Testis (tissue), 3 donors: ENCODE results near the gene THOP1. TPM values are rescaled to one million over a fixed set of nuclear protein-coding genes. Genes with fewer than 3 reads are reported as not detected.

Source experiments
- DNase-seq: peaks from one replicate; pipeline ENCODE4 v3.0.0-alpha.2; 2019
- H3K27ac ChIP-seq, 2 donors: fragments of 200-600 bp; sonication (generic); one replicate each; pipeline ENCODE4 v1.5.1; 2019
- H3K27me3 ChIP-seq: fragments of 200-600 bp; sonication (generic); one replicate; pipeline ENCODE4 v1.5.1; 2019
- H3K36me3 ChIP-seq: fragments of 200-600 bp; sonication (generic); one replicate; pipeline ENCODE4 v1.5.1; 2017; ENCODE audit warnings: low read depth; ENCODE audit errors: missing control alignments
- H3K4me1 ChIP-seq: fragments of 200-600 bp; sonication (generic); one replicate; pipeline ENCODE4 v1.5.1; 2019
- H3K4me3 ChIP-seq, 2 donors: fragments of 200-600 bp; sonication (generic); one replicate each; pipeline ENCODE4 v1.5.1; 2017 to 2019
- H3K9me3 ChIP-seq: fragments of 200-600 bp; sonication (generic); one replicate; pipeline ENCODE4 v1.5.1; 2017
- CTCF ChIP-seq, 3 experiments: fragments of 450-650 bp in 2 of 3; fragments of 200-600 bp in 1 of 3; sonication (generic) in 1 of 3; IDR thresholded peaks; one replicate each; pipeline ENCODE4 v1.5.1; 2016 to 2019; ENCODE audit warnings: antibody characterized with exemption in 3 of 3, mild to moderate bottlenecking in 2 of 3, moderate library complexity in 1 of 3
- POLR2A ChIP-seq: fragments of 450-650 bp; IDR thresholded peaks from one replicate; pipeline ENCODE4 v1.6.1; 2017; ENCODE audit warnings: antibody characterized with exemption, mild to moderate bottlenecking, moderate library complexity
- WGBS, 2 donors: methylation state at CpG; one replicate each; pipeline ENCODE4 v1.1.5; 2018; 5-methylcytosine and 5-hydroxymethylcytosine counted together
- intact Hi-C: fragments of 100-400 bp; cut with DNase I; formaldehyde crosslinking; loops from one replicate; pipeline ENCODE4 v1.15.1; 2023; ENCODE audit warnings: low total_unique reads
- polyA plus RNA-seq: library from polyadenylated mRNA; stranded (reverse); fragments of 350-450 nt; fragmentation: Illumina TruSeq; extraction: RNeasy Lipid Tissue Mini Kit (QIAGEN cat#74804); gene quantifications from one replicate; pipeline ENCODE4 v1.2.3, GENCODE V29; 2014; ENCODE audit warnings: low read depth, low replicate concordance; ENCODE audit not compliant: insufficient read depth
- total RNA-seq, 2 donors: library from RNA; depleted of rRNA; stranded (reverse); fragments of >200 nt; gene quantifications; one replicate each; pipeline ENCODE4 v1.2.3, GENCODE V29; 2016

Gene THOP1
- total and polyA plus RNA-seq, 3 donors from 2014 or later: 111 to 166 (median 134) TPM

DNA sequence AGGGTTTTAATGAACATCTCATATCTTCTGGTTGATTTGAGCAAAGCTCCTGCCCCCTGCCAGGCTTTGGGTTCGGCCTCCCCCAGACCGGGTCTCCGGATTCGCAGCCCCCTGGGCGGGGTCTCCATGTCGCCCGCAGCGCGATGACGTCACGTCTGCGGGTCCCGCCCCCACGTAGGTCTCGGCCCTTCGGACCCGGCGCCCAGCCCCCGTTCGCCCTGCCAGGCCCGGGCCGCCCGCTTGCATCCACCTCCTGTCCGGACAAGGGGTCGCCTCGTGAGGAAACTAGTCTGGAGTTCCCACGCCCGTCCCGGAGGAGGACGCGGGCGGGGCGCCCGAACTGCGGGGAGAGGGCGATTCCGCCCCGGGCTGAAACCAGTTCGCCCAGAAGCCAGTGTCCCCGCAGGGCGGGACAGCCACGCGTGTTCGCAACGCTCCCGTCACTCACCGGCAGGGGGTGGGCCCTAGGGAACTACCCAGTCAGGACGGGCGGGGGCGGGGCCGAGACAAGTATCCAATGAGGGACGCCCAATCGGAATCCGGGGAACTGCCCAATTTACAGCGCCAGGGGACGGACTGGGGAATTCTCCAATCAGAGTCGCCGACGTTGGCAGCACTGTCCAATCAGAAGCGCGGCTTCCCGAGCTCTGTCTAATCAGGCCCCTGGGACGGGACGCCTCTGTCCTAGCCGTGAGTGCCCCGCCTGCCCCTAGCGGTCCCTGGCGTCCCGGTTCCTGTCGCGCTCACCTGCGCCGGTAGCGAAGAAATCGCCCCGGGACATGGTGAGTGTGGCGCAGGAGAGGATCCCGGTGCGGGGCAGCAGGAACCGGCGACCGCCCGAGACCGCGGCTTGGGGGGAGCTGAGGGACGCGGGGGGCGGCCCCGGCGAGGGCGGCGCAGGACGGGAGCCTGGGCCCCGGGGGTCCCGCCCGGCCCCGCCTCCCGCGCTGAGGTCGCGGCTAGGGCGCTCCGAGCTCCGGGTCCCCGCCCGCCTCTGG, 55.8 kb downstream of the THOP1 start, which contains the start of gene ZNF555:
ZNF555 (plus strand) TSS at position 682 of the 998 bp plus-strand sequence; CDS start at position 780, 98 bp downstream.
- no peaks in the 10 kb centered on the region for H3K27me3 ChIP-seq
- no peaks in the 10 kb centered on the region for H3K9me3 ChIP-seq
- intact Hi-C loops: no loop called here
- peaks cover 4% of the 10 kb centered on the region for H3K4me1 ChIP-seq
- TF ChIP-seq POLR2A (no peak), CTCF (IDR thresholded peaks at IDR 0.05) (peak in 2 of 3 experiments; percentile 54 to 72)
- H3K27ac ChIP-seq: peak within 1 kb of the TSS; percentile 75 to 96
- no peaks in the 10 kb centered on the region for H3K36me3 ChIP-seq
- WGBS, 2 donors: 0% methylated on average over 21 to 78 of the region's 106 CpGs
- peak within 1 kb of the TSS; percentile 70 to 93 for H3K4me3 ChIP-seq
- DNase-seq: peak; percentile 100

DNA sequence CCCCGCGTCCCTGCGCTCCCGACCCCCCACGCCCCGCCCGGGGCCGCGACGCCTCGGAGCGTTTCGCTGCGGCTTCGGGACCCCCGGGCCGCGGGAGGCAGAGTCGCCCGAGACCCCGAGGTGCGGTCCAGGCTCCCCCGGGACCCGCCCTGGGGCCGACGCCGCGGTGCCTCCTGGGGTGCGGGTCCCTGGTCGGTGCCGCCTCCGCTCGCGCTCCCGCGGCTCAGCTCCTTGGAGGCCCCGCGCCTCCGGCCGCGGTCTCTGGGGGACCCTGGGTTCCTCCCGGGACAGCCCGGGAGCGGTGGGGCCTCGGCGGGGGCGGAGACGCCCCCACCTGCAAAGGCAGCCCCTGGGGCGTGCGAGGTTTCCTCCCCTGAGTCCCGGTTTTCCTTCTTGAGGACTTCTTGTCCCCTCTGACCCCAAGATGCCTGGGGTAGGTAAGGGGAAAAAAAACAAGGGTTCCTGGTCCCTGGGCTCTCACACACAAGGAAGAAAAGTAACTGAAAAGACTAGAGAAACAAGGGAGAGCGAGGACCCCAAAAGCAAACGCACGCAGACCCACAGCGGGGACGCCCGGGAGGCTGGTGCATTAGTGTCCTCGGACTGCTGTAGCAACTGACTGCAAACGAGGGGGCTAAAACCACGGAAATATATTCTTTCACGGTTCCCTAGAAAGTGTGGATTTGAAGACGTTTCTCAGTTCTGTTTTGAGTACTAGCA, 56.7 kb downstream of the THOP1 start:
- no peaks in the 10 kb centered on the region for H3K27me3 ChIP-seq
- WGBS, 2 donors: 6 to 10% methylated on average over 13 to 21 of the region's 62 CpGs
- H3K4me3 ChIP-seq: peak overlapping the region; percentile 70 to 93
- H3K27ac ChIP-seq: peak overlapping the region in 1 of 2 donors; percentile 83
- TF ChIP-seq POLR2A: no peak
- no peak for TF ChIP-seq CTCF (IDR thresholded peaks at IDR 0.05)
- no peak for DNase-seq
- H3K4me1 ChIP-seq: peaks cover 4% of the 10 kb centered on the region
- H3K9me3 ChIP-seq: no peaks in the 10 kb centered on the region
- intact Hi-C loops: no loop called here
- no peaks in the 10 kb centered on the region for H3K36me3 ChIP-seq

GRCh38 chr19:2845107-2845506, 59.8 kb downstream of the THOP1 start:
- Histone ChIP-seq H3K4me1 (peaks cover 4% of the 10 kb centered on the region), H3K27ac (no peak overlapping the region), H3K27me3 (no peaks in the 10 kb centered on the region), H3K4me3 (no peak overlapping the region), H3K9me3 (no peaks in the 10 kb centered on the region), H3K36me3 (no peaks in the 10 kb centered on the region)
- no peak for DNase-seq
- intact Hi-C loops: no loop called here
- TF ChIP-seq POLR2A (no peak), CTCF (IDR thresholded peaks at IDR 0.05) (no peak)
- 94 to 97% methylated on average over 2 of the region's 2 CpGs for WGBS, 2 donors

DNA sequence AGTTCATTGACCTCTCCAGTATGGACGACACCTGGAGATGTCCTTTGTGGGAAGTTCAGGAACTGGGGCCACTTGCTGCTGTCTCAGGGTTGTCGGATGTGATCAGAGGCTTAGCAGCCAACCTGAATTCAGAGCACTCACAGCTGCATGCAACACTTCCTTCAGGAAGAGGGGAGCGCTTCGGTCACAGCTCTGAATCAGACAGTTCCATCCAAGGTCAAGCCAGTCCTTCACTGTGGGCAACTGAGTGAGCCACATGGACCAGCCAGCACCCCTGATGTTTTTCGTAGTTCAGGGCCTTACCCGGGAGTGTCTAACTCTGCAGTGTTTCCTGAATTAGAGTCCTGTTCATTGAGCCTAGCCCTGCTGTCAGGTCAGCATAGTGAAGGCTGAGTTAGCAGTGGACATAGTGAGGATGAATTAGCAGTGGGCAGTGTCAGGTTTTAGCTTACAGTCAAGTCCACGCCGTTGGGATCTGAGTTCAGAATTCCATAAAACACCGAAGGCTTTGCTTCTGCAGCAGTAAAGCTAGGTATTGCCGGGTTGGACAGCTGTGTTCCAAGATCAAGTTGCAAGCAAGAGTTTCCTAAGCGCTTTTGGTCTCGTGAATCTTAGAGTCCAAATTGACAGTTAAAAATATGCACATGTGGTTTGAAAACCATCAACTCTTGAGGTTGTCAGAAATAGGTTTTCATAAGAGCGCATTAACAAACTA, 61.0 kb downstream of the THOP1 start:
- Histone ChIP-seq H3K36me3 (no peaks in the 10 kb centered on the region), H3K4me1 (peaks cover 4% of the 10 kb centered on the region), H3K27ac (no peak overlapping the region), H3K27me3 (no peaks in the 10 kb centered on the region), H3K4me3 (no peak overlapping the region), H3K9me3 (no peaks in the 10 kb centered on the region)
- intact Hi-C loops: no loop called here
- 80 to 86% methylated on average over 13 of the region's 13 CpGs for WGBS, 2 donors
- no peak for TF ChIP-seq POLR2A
- no peak for TF ChIP-seq CTCF (IDR thresholded peaks at IDR 0.05)
- no peak for DNase-seq
